ENCODE measurements around the gene FANCC.
"Not testable (repeated sequence)": the region's sequence is repeated elsewhere in the genome, so short reads cannot be mapped to it uniquely, and the experiment has no call there.

The FANCC gene

GRCh38 chr9:95317119-95317892, at the start of gene FANCC:
TSS of gene FANCC (minus strand) at chr9:95317709. CDS start at chr9:95249291, 68,418 bp downstream.
- DNase-seq, result peak; percentile 95

- no peak for DNase-seq
These were observed 49.3 kb upstream of the FANCC start for GRCh38 chr9:95366731-95367325.

- no peak for DNase-seq
These were observed 48.3 kb upstream of the FANCC start for GRCh38 chr9:95365766-95366165.

GRCh38 chr9:95363051-95363841, 45.7 kb upstream of the FANCC start:
- peak; percentile 78 for DNase-seq

- no peak for DNase-seq
These were observed 43.4 kb upstream of the FANCC start for GRCh38 chr9:95360866-95361265.

- no peak for DNase-seq
These were observed 39.8 kb upstream of the FANCC start for GRCh38 chr9:95357316-95357715.

GRCh38 chr9:95355500-95355899, 38.0 kb upstream of the FANCC start:
- DNase-seq, result no peak

GRCh38 chr9:95351051-95351450, 33.5 kb upstream of the FANCC start:
- DNase-seq, result no peak

- no peak for DNase-seq
These were observed 32.8 kb upstream of the FANCC start for GRCh38 chr9:95350266-95350665.

- DNase-seq, result no peak
These were observed 31.9 kb upstream of the FANCC start for GRCh38 chr9:95349091-95350038.

- no peak for DNase-seq
These were observed 28.5 kb upstream of the FANCC start for GRCh38 chr9:95346021-95346420.

- DNase-seq, result no peak
These were observed 27.3 kb upstream of the FANCC start for GRCh38 chr9:95344735-95345325.

- no peak for DNase-seq
These were observed 26.3 kb upstream of the FANCC start for GRCh38 chr9:95343725-95344287.

- no peak for DNase-seq
These were observed 25.1 kb upstream of the FANCC start for GRCh38 chr9:95342571-95342970.

GRCh38 chr9:95341293-95341962, 23.9 kb upstream of the FANCC start:
- no peak for DNase-seq

- DNase-seq, result no peak
These were observed 20.7 kb upstream of the FANCC start for GRCh38 chr9:95338243-95338642.

- no peak for DNase-seq
These were observed 18.8 kb upstream of the FANCC start for GRCh38 chr9:95336281-95336680.

- peak; percentile 14 for DNase-seq
These were observed 15.9 kb upstream of the FANCC start for GRCh38 chr9:95333426-95333825.

- no peak for DNase-seq
These were observed 15.4 kb upstream of the FANCC start for GRCh38 chr9:95332860-95333259.

- no peak for DNase-seq
These were observed 13.4 kb upstream of the FANCC start for GRCh38 chr9:95330720-95331404.

- not testable (repeated sequence) for DNase-seq
These were observed 11.6 kb upstream of the FANCC start for GRCh38 chr9:95329061-95329460.

Data from fibroblast of skin of right quadriceps (primary cell).